IMR-90 (cell line): Measurements from ENCODE around the gene RND3. TPM values are rescaled to one million over a fixed set of nuclear protein-coding genes. Genes with fewer than 3 reads are reported as not detected.
A peak's percentile ranks its signal among the peaks of the same experiment; 100 is the strongest.

ENCODE experiments used
- ATAC-seq: fragments of 200-7000 bp; cut with Tn5 transposase; 2 replicates; pipeline ENCODE4 v1.9.1; 2020; ENCODE audit warnings: low read depth, mild to moderate bottlenecking, moderate library complexity
- BruUV-seq: library from RNA; stranded (reverse); fragments of 400-500 nt; replicated peaks from 2 replicates; lab custom pipeline; 2021; lab: Mats Ljungman, UMichigan
- CTCF ChIA-PET: fragments of 300-600 bp; formaldehyde crosslinking; extraction: SDS; loops from one replicate; lab custom pipeline; 2021; ENCODE audit warnings: antibody characterized with exemption; lab: Yijun Ruan, JAX
- POLR2A ChIA-PET: fragments of 300-600 bp; sonication (Branson Sonifier 250); formaldehyde crosslinking; loops from one replicate; lab custom pipeline; 2022; ENCODE audit warnings: antibody characterized with exemption; ENCODE audit not compliant: unreplicated experiment; lab: Charles Lee
- DNase-seq: peaks from one replicate; pipeline ENCODE4 v3.0.0; 2013
- H2AFZ ChIP-seq: replicated peaks from 2 replicates; pipeline ENCODE3; 2013; ENCODE audit warnings: low read length, mild to moderate bottlenecking; ENCODE audit not compliant: poor library complexity
- H2AK5ac ChIP-seq: 2 replicates; pipeline ENCODE4 v1.6.1; 2013; ENCODE audit warnings: low read depth, low read length, inconsistent platforms
- H2AK9ac ChIP-seq: replicated peaks from 2 replicates; pipeline ENCODE3; 2013; ENCODE audit warnings: mild to moderate bottlenecking, low read depth, low read length, moderate library complexity; ENCODE audit not compliant: poor library complexity
- H2BK120ac ChIP-seq: 2 replicates; pipeline ENCODE4 v1.6.1; 2013; ENCODE audit warnings: low read depth, low read length, inconsistent platforms
- H2BK15ac ChIP-seq: 3 replicates; pipeline ENCODE4 v1.6.1; 2013; ENCODE audit warnings: low read depth, low read length, inconsistent platforms
- H2BK20ac ChIP-seq: 2 replicates; pipeline ENCODE4 v1.6.1; 2013; ENCODE audit warnings: low read depth, mild to moderate bottlenecking, inconsistent platforms, low read length, moderate library complexity
- H2BK5ac ChIP-seq: 2 replicates; pipeline ENCODE4 v1.6.1; 2013; ENCODE audit warnings: mild to moderate bottlenecking, low read depth, low read length, inconsistent platforms; ENCODE audit not compliant: poor library complexity, severe bottlenecking
- H3K14ac ChIP-seq: replicated peaks from 2 replicates; pipeline ENCODE4 v1.6.1; 2013; ENCODE audit warnings: low read depth, low read length, inconsistent platforms
- H3K18ac ChIP-seq: 2 replicates; pipeline ENCODE4 v1.6.1; 2013; ENCODE audit warnings: low read depth, low read length, control low read depth
- H3K23ac ChIP-seq: 2 replicates; pipeline ENCODE4 v1.6.1; 2013; ENCODE audit warnings: low read depth, low read length, inconsistent platforms
- H3K27ac ChIP-seq: 2 replicates; pipeline ENCODE4 v1.5.1; 2013; ENCODE audit warnings: mild to moderate bottlenecking, control low read depth, low read length; ENCODE audit not compliant: insufficient read depth
- H3K27me3 ChIP-seq: 2 replicates; pipeline ENCODE4 v1.6.1; 2013; ENCODE audit warnings: low read length; ENCODE audit not compliant: control insufficient read depth, insufficient read depth
- H3K36me3 ChIP-seq: 2 replicates; pipeline ENCODE4 v1.6.1; 2013; ENCODE audit warnings: low read length, mixed read lengths; ENCODE audit not compliant: control insufficient read depth, insufficient read depth
- H3K4ac ChIP-seq: 2 replicates; pipeline ENCODE4 v1.6.1; 2013; ENCODE audit warnings: low read depth, low read length, inconsistent platforms
- H3K4me1 ChIP-seq: 2 replicates; pipeline ENCODE4 v1.6.1; 2013; ENCODE audit warnings: low read length, mixed read lengths; ENCODE audit not compliant: control insufficient read depth, insufficient read depth
- H3K4me2 ChIP-seq: 2 replicates; pipeline ENCODE4 v1.6.1; 2013; ENCODE audit warnings: low read depth, mild to moderate bottlenecking, control low read depth, low read length, moderate library complexity
- H3K4me3 ChIP-seq: 2 replicates; pipeline ENCODE4 v1.5.1; 2013; ENCODE audit warnings: low read depth, mild to moderate bottlenecking, control low read depth, low read length, moderate library complexity; ENCODE audit not compliant: insufficient read depth
- H3K56ac ChIP-seq: 2 replicates; pipeline ENCODE4 v1.6.1; 2013; ENCODE audit warnings: low read length, inconsistent platforms; ENCODE audit not compliant: insufficient read depth; ENCODE audit errors: extremely low read depth
- H3K79me1 ChIP-seq, 2 experiments: 2 replicates each; pipeline ENCODE4 v1.6.1; 2013; ENCODE audit warnings: low read length in 2 of 2, inconsistent platforms in 1 of 2, low read depth in 1 of 2
- H3K9ac ChIP-seq: 2 replicates; pipeline ENCODE4 v1.6.1; 2013; ENCODE audit warnings: low read depth, low read length, control low read depth
- H3K9me1 ChIP-seq: 2 replicates; pipeline ENCODE4 v1.6.1; 2013; ENCODE audit warnings: low read length, inconsistent platforms; ENCODE audit not compliant: insufficient read depth
- H3K9me3 ChIP-seq: 2 replicates; pipeline ENCODE4 v1.6.1; 2013; ENCODE audit warnings: low read length; ENCODE audit not compliant: control insufficient read depth, insufficient read depth
- H4K20me1 ChIP-seq: 2 replicates; pipeline ENCODE4 v1.6.1; 2013; ENCODE audit warnings: low read length, inconsistent platforms; ENCODE audit not compliant: insufficient read depth
- H4K5ac ChIP-seq: 2 replicates; pipeline ENCODE4 v1.6.1; 2013; ENCODE audit warnings: mild to moderate bottlenecking, low read depth, low read length, control low read depth
- H4K8ac ChIP-seq, 2 experiments: 2 replicates each; pipeline ENCODE4 v1.6.1; 2013; ENCODE audit warnings: low read depth in 2 of 2, low read length in 2 of 2, control low read depth in 1 of 2, inconsistent platforms in 1 of 2
- H4K91ac ChIP-seq: 2 replicates; pipeline ENCODE4 v1.6.1; 2013; ENCODE audit warnings: low read depth, low read length, inconsistent platforms; ENCODE audit not compliant: insufficient read depth
- CEBPB ChIP-seq: IDR thresholded peaks from 2 replicates; pipeline ENCODE4 v1.6.1; 2012; ENCODE audit warnings: low read depth, low read length, improper control_type of control experiment
- FOS ChIP-seq: fragments of 150-350 bp; IDR thresholded peaks from 2 replicates; pipeline ENCODE4 v1.6.1; 2016; ENCODE audit warnings: low read depth, low read length
- MAFK ChIP-seq: IDR thresholded peaks from 2 replicates; pipeline ENCODE4 v1.6.1; 2012; ENCODE audit warnings: low read depth, low read length, improper control_type of control experiment
- MAZ ChIP-seq: IDR thresholded peaks from 2 replicates; pipeline ENCODE4 v1.6.1; 2012; ENCODE audit warnings: low read depth, mild to moderate bottlenecking, low read length, improper control_type of control experiment, moderate library complexity, borderline replicate concordance
- POLR2A ChIP-seq: IDR thresholded peaks from 2 replicates; pipeline ENCODE4 v1.6.1; 2012; ENCODE audit warnings: mild to moderate bottlenecking, low read depth, low read length
- RFX5 ChIP-seq: IDR thresholded peaks from 2 replicates; pipeline ENCODE4 v1.8.0; 2012; ENCODE audit warnings: low read depth, mild to moderate bottlenecking, low read length, moderate library complexity
- SMC3 ChIP-seq: fragments of 150-350 bp; IDR thresholded peaks from 2 replicates; pipeline ENCODE4 v1.6.1; 2016; ENCODE audit warnings: low read depth, mild to moderate bottlenecking, antibody characterized with exemption, low read length, moderate library complexity
- dilution Hi-C: fragments of 300-500 bp; cut with HindIII; formaldehyde crosslinking; loops from one replicate; pipeline ENCODE4 v1.14.3; 2018; ENCODE audit warnings: low sequenced_read_pairs; ENCODE audit not compliant: unreplicated experiment
- in situ Hi-C: fragments of 300-500 bp; cut with MboI; formaldehyde crosslinking; loops from 3 replicates; pipeline ENCODE4 v1.14.3; 2019; ENCODE audit warnings: low sequenced_read_pairs, inconsistent platforms, mixed read lengths
- intact Hi-C: fragments of 100-400 bp; cut with micrococcal nuclease; formaldehyde crosslinking; loops from 2 replicates; pipeline ENCODE4 v1.10.0; 2022
- polyA plus RNA-seq, 3 experiments: library from polyadenylated mRNA; depleted of rRNA; stranded (reverse); fragments of >200 nt; gene quantifications; 2 replicates each; pipeline ENCODE4 v1.2.3, GENCODE V29; 2012; ENCODE audit warnings: low replicate concordance in 1 of 3
- total RNA-seq: library from RNA; depleted of rRNA; stranded (reverse); fragments of >200 nt; gene quantifications from 2 replicates; pipeline ENCODE4 v1.2.3, GENCODE V29; 2012

The RND3 gene
- total and polyA plus RNA-seq, 2 of the 4 experiments (the other 2 are of a cell fraction) = 111 to 449 TPM

- TF ChIP-seq MAFK (peak; percentile 84), MAZ (no peak), SMC3 (no peak)
These were observed 41.7 kb upstream of the RND3 start (continued) for GRCh38 chr2:150528861-150529801.

GRCh38 chr2:150526827-150527226 lies 39.4 kb upstream of the RND3 start:
- DNase-seq (peak; percentile 94), ATAC-seq (peak; percentile 67)
- no peak overlapping the region for H3K27ac ChIP-seq
- no peak overlapping the region; the same call in 1 of the 2 replicates for H2BK120ac ChIP-seq
- H3K4me3 ChIP-seq = no peak overlapping the region
- no peak overlapping the region for H4K91ac ChIP-seq
- H4K8ac ChIP-seq = peak overlapping the region in 1 of 2 experiments; percentile 65; a peak in 1 of 4 replicates
- H3K9me3 ChIP-seq = no peaks in the 10 kb centered on the region
- no peaks in the 10 kb centered on the region for H4K20me1 ChIP-seq
- H2AFZ ChIP-seq = no peak overlapping the region
- no peaks in the 10 kb centered on the region for H3K36me3 ChIP-seq
- ChIA-PET POLR2A (interaction anchor here (0.5 kb wide), 1 partner anchor 384 kb away, joined by 3 read pairs; no protein-coding TSS in a partner anchor), CTCF (interaction anchor here (1.0 to 1.4 kb wide), 2 partner anchors 15 to 39 kb away, joined by 3 read pairs; no protein-coding TSS in a partner anchor)
- dilution Hi-C loops = no loop called here
- no peak overlapping the region for H3K56ac ChIP-seq
- H3K4me1 ChIP-seq = peaks cover 14% of the 10 kb centered on the region; the same call in 1 of the 2 replicates
- no peak overlapping the region for H3K14ac ChIP-seq
- peak overlapping the region; percentile 83 for H2BK5ac ChIP-seq
- peak overlapping the region; percentile 90; the same call in 1 of the 2 replicates for H3K18ac ChIP-seq
- H3K27me3 ChIP-seq = no peaks in the 10 kb centered on the region
- H3K79me1 ChIP-seq = peaks cover 13 to 24% of the 10 kb centered on the region in 2 experiments
- H3K4ac ChIP-seq = peak overlapping the region; percentile 42; the same call in 1 of the 2 replicates
- no TSS peak for BruUV-seq
- no peak for TF ChIP-seq MAFK
- TF ChIP-seq CEBPB = peak; percentile 21; the same call in 1 of the 2 replicates
- TF ChIP-seq RFX5 = peak; percentile 79
- peak; percentile 63 for TF ChIP-seq POLR2A
- TF ChIP-seq FOS = peak; percentile 53; the same call in 1 of the 2 replicates
- peaks cover 10% of the 10 kb centered on the region for H3K9me1 ChIP-seq
- no peak overlapping the region for H3K23ac ChIP-seq
- no peak overlapping the region for H4K5ac ChIP-seq
- H2AK9ac ChIP-seq = no peak overlapping the region
- H2BK15ac ChIP-seq = peak overlapping the region; percentile 96; the same call in 1 of the 3 replicates
- intact Hi-C loops = no loop called here
- H3K9ac ChIP-seq = no peak overlapping the region
- H2BK20ac ChIP-seq = peak overlapping the region; percentile 90; the same call in 1 of the 2 replicates
- no peak overlapping the region for H3K4me2 ChIP-seq
- no peak overlapping the region for H2AK5ac ChIP-seq
- in situ Hi-C loops = loop anchor here (5.0 kb wide), 1 partner anchor 40 kb away; the partner anchor contains the start of gene RND3
